H1 (cell line): ENCODE data around the gene ZNF516. TPM values are rescaled to one million over a fixed set of nuclear protein-coding genes. Genes with fewer than 3 reads are reported as not detected.

Experiments used
- BCL11A ChIP-seq, 2 experiments: IDR thresholded peaks; one replicate each; pipeline ENCODE4 v1.6.1; 2011; ENCODE audit warnings: low read depth in 2 of 2, low read length in 2 of 2, mild to moderate bottlenecking in 2 of 2
- HDAC6 ChIP-seq: IDR thresholded peaks from one replicate; pipeline ENCODE4 v1.7.1; 2012; ENCODE audit warnings: low read depth, mild to moderate bottlenecking, inconsistent platforms, low read length, moderate library complexity
- RNF2 ChIP-seq: fragments of 200-900, 300-1000 bp; sonication (generic); IDR thresholded peaks from 2 replicates; pipeline ENCODE4 v1.7.1; 2016; ENCODE audit warnings: borderline replicate concordance, low read depth, mild to moderate bottlenecking, antibody characterized with exemption, low read length; ENCODE audit not compliant: poor library complexity, severe bottlenecking; ENCODE audit errors: missing control alignments
- SP1 ChIP-seq: IDR thresholded peaks from 2 replicates; pipeline ENCODE4 v1.6.1; 2011; ENCODE audit warnings: low read depth, low read length
- SP2 ChIP-seq: IDR thresholded peaks from 2 replicates; pipeline ENCODE4 v1.6.1; 2012; ENCODE audit warnings: mild to moderate bottlenecking, low read length, inconsistent platforms
- SRF ChIP-seq: IDR thresholded peaks from 2 replicates; pipeline ENCODE4 v1.6.1; 2011; ENCODE audit warnings: mild to moderate bottlenecking, low read depth, low read length, moderate library complexity
- polyA plus RNA-seq, 7 experiments: library from polyadenylated mRNA; depleted of rRNA in 3 of 7; stranded (reverse) in 5 of 7; unstranded in 2 of 7; fragments of >200 nt in 5 of 7; fragments of 200-250 nt in 2 of 7; gene quantifications; 1 replicate in 5 of 7; 2 replicates in 1 of 7; 4 replicates in 1 of 7; pipeline versions ENCODE4 v1.2.1 to v1.2.3, GENCODE V29; 2011 to 2013; ENCODE audit warnings: missing spikeins in 2 of 7, mixed read lengths in 2 of 7
- total RNA-seq: library from RNA; stranded (reverse); fragmentation: NEBNext Ultra II Directional; extraction: Animal tissue kit (Norgen Biotek cat#: 25700); gene quantifications from 2 replicates; pipeline ENCODE4 v1.2.1, GENCODE V29; 2021

The ZNF516 gene
- total and polyA plus RNA-seq, 2 of the 8 experiments (the other 6 are each of a cell fraction or from before 2014, with no cell fraction given), result 7.3 to 17.0 TPM

DNA sequence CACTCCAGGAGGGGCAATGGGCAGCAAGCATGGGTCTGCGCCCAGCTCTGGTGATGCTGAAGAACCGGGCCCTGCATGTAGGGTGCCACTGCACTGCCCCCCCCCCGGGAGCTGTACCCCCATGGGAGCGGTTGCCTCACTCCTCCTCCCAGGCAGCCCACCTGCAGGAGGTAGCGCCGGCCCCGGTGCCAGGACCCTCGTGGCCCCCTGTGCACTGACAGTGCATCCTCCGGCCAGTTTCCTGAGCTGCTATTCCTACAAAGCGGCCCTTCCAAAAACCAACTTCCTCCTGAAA, 109.4 kb downstream of the ZNF516 start (continued):
- TF ChIP-seq RNF2 (no peak), SP2 (no peak), BCL11A (IDR thresholded peaks at IDR 0.05; ENCODE audit: low read depth in 2 of 2, low read length in 2 of 2) (no peak), HDAC6 (no peak), SRF (no peak), SP1 (no peak)
